ENCODE results near the gene TMEM200A. TPM values are rescaled to one million over a fixed set of nuclear protein-coding genes. Genes with fewer than 3 reads are reported as not detected.
A peak's percentile ranks its signal among the peaks of the same experiment; 100 is the strongest.
"Not testable (repeated sequence)": the region's sequence is repeated elsewhere in the genome, so short reads cannot be mapped to it uniquely, and the experiment has no call there.

Gene TMEM200A
- 0.13 TPM in 1 of 2 replicates, not detected in the other for total RNA-seq (2014; rRNA removed; shearing (Covaris generic); ENCODE audit: low replicate concordance)

DNA sequence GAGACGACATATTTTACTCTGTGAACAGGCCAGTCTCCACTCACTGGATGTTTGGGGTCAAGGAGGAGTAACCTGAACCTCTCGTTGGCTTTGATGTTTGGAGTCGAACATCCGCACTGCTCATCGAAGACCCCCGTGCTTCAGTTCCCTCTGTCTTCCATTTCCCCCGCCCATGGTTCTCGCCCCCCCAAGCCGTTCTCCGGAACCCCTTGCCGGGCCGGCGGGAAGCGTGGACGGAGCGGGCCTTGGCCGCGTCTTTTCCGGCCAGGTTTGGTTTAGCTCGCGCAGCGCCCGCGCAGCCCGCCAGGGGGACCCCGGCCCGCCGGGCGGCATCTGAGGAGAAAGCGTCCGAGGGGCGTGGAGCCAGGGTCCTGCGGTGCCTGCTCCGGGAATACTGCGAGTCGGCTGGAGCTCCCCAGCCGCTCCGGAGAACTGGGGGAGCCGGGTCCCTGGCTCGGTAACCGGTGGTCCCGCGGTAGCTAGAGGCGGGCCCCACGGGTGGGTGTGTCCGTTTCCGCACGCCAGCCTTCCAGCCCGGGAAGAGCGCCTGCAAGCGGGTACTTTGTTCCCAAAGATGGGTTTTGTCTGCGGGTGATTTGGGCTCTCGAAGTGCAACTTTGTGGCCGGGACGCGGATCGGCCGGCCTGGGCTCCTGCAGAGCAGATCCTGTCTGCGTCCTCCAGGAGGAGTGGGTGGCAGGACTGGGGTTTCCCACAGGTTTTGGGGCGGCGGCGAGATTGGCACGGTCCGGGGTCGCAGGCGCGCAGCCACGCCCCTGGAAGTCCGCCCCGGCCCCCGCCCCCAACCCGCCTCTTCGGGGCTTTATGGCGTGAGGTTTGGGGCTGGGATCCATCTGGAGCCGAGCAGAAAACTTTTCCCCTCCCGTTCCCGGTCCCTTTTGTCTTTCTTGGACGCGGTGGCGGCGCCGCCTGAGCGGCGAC is at the start of gene TMEM200A:
Gene TMEM200A (plus strand): TSS at position 852 of the 941 bp plus-strand sequence. CDS start 74,406 bp downstream, outside the sequence.
- no peaks in the 10 kb centered on the region for H3K9me3 ChIP-seq
- DNase-seq = peak; percentile 67

DNA sequence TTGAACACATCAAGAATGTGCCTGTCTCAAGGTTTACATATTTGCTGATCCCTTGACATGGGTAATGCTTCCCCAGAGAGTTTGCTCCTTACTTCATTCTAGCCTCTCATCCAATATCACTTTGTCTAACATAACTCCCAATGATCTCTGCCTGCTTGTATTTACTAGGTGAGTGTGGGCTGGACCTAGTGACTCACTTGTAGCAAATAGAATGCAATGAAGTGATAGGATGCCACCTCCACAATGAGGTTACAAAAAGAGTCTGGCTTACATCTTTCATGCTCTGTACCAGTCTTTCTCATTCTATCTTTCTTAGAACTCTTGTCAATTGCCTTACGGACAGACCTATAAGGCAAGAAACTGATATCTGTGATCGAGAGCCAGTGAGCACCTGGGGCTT is 44.9 kb upstream of the TMEM200A start:
- Histone ChIP-seq H3K36me3 (no peaks in the 10 kb centered on the region), H3K27me3 (no peaks in the 10 kb centered on the region), H3K4me3 (no peak overlapping the region), H3K9me3 (no peaks in the 10 kb centered on the region)
- DNase-seq = no peak

More for the DNA sequence above, at the start of gene TMEM200A:
- H3K27me3 ChIP-seq = peaks cover 26% of the 10 kb centered on the region
- H3K4me3 ChIP-seq = peak within 1 kb of the TSS; percentile 50
- H3K36me3 ChIP-seq = no peaks in the 10 kb centered on the region

DNA sequence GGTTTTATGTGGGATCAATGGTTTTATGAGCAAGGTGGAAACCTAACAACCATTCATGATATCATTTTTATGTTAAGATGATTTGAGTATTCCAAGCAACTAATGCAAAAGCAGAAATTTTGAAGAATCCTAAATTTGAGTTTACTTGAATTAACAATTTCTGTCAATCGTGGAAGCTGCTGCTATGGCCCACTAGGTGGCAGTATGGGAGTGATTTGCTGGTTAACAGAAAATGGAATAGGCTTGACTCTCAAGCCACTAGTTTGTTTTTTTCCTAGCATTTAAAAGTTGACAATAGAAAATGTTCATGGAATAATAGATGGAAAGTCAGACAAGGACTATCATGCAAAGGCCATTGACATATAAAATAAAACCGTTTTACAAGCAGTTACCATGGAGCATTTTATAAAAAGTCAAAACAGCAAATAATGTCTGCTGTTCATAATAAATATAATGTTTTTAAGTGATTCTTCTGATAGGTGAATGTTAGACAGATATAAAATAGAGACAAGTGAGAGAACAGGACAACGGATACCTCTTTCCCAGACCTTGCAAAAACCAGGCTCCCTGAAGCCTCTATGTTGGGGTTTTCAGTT is 43.0 kb upstream of the TMEM200A start:
- H3K27me3 ChIP-seq = no peaks in the 10 kb centered on the region
- H3K9me3 ChIP-seq = no peaks in the 10 kb centered on the region
- no peak overlapping the region for H3K4me3 ChIP-seq
- no peaks in the 10 kb centered on the region for H3K36me3 ChIP-seq
- peak; percentile 16 for DNase-seq

DNA sequence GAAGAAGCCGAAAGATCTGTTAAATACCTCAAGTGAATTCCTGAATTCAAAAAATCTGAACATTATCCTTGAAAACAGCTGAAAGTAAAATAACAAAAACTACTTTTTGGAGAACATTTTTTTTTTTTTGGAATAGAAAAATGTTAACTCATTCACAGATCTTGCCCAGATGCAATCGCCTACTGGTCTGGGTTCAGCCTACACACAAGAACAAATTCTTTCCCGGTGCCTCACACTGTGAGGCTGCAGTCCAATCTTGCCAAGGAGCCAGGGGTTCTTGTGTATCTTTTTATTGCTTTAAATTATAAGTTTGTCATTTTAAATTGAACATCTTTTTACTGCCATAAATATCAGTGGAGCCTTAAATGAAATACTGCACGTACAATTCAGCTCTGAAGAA is 41.2 kb upstream of the TMEM200A start:
- H3K4me3 ChIP-seq = no peak overlapping the region
- peak; percentile 80 for DNase-seq

DNA sequence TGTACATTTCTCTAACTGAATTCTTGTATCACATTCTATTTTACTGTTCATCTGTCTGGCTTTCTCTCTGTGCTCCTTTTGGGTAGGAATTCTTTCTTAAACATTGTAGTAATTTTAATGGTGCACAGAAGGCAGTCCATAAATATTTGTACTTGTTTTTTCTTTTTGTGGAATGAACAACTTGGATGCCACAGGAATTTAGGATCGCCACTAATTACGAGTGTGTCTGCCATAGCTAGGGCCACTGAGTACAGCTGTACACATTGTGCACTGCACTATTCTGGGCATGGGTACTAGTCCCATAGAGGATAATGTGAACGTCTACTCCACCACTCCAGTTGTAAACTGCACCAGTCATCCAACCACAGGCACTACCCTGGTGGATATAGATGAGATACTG is 39.3 kb upstream of the TMEM200A start:
- DNase-seq = no peak

More for the DNA sequence above, 41.2 kb upstream of the TMEM200A start:
- Histone ChIP-seq H3K9me3 (no peaks in the 10 kb centered on the region), H3K27me3 (no peaks in the 10 kb centered on the region), H3K36me3 (no peaks in the 10 kb centered on the region)

DNA sequence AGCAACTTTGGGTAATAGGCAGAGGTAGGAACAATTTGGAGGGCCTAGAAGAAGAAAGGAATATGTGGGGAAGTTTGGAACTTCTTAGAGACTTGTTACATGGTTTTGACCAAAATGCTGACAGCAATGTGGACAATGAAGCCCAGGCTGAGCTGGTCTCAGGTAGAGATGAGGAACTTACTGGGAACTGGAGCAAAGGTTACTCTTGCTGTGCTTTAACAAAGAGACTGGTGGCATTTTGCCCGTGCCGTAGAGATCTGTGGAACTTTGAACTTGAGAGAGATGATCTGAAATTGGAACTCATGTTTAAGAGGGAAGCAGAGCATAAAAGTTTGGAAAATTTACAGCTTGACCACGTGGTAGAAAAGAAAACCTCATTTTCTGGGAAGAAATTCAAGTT is 28.3 kb upstream of the TMEM200A start:
- H3K36me3 ChIP-seq = no peaks in the 10 kb centered on the region
- no peaks in the 10 kb centered on the region for H3K27me3 ChIP-seq
- H3K4me3 ChIP-seq = no peak overlapping the region
- H3K9me3 ChIP-seq = no peaks in the 10 kb centered on the region
- DNase-seq = no peak

More for the DNA sequence above, 39.3 kb upstream of the TMEM200A start:
- H3K36me3 ChIP-seq = no peaks in the 10 kb centered on the region
- H3K9me3 ChIP-seq = no peaks in the 10 kb centered on the region
- H3K27me3 ChIP-seq = no peaks in the 10 kb centered on the region
- H3K4me3 ChIP-seq = no peak overlapping the region

DNA sequence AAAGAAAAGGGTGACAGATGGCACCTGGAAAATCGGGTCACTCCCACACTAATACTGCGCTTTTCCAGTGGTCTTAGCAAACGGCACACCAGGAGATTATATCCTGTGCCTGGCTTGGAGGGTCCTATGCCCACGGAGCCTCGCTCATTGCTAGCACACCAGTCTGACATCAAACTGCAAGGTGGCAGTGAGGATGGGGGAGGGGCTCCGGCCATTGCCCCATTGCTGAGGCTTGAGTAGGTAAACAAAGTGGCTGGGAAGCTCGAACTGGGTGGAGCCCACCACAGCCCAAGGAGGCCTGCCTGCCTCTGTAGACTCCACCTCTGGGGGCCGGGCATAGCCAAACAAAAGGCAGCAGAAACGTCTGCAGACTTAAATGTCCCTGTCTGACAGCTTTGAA is 19.5 kb upstream of the TMEM200A start:
- H3K36me3 ChIP-seq, H3K9me3 ChIP-seq, DNase-seq, H3K27me3 ChIP-seq, H3K4me3 ChIP-seq: not testable (repeated sequence)

DNA sequence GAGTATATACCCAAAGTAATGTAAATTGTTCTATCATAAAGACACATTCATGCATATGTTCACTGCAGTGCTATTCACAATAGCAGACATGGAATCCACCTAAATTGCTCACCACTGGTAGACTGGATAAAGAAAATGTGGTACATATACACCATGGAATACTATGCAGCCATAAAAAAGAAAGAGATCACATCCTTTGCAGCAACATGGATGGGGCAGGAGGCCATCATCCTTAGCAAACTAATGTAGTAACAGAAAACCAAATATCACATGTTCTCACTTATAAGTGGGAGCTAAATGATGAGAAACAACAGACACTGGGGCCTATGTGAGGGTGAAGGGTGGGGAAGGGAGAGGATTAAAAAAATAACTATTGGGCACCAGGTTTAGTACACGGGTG is 11.5 kb upstream of the TMEM200A start:
- no peak for DNase-seq
- Histone ChIP-seq H3K27me3 (no peaks in the 10 kb centered on the region; the same call in 1 of the 2 replicates), H3K4me3 (no peak overlapping the region), H3K36me3 (no peaks in the 10 kb centered on the region), H3K9me3 (peaks cover 3% of the 10 kb centered on the region; the same call in 1 of the 2 replicates)

DNA sequence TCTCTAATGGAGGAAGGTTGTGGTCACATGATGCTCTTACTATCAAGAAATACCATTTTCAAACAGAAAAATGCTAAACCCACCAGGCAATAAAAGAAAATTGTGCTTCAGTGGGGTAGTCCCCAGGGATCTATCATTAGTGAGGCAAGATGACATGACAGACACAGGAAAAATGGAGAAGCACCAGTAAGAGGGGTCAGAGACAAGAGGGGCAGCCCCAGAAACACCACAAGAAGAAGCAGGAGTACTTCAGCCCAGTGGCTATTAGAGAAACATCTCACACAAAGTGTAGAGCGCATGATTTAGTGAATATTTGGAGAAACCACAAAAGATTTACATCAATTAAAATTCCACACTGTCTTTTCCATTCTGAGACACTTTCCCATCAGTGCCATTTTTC is 10.2 kb upstream of the TMEM200A start:
- Histone ChIP-seq H3K4me3 (no peak overlapping the region), H3K36me3 (no peaks in the 10 kb centered on the region), H3K9me3 (peaks cover 1% of the 10 kb centered on the region; the same call in 1 of the 2 replicates), H3K27me3 (no peaks in the 10 kb centered on the region; the same call in 1 of the 2 replicates)
- no peak for DNase-seq

DNA sequence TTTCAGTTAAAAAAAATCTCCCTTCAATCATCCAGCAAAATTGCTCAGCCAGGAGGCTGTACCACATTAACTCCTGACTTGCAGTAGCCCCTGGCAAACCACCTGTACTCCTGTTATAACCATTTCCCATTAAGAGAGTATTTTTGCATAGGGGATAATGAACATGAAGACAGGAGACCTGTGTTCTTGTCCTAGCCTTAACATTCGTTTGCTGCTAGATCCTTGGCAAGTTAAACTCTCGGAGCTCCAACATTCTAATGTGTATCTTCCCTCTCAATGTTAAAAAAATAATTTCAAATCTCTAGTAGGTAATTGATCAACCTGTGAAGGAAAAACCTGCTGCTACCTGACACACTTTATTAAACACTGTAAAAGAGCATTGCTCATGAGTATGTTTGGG is 8.4 kb upstream of the TMEM200A start:
- Histone ChIP-seq H3K36me3 (no peaks in the 10 kb centered on the region), H3K27me3 (no peaks in the 10 kb centered on the region; the same call in 1 of the 2 replicates), H3K4me3 (no peak overlapping the region), H3K9me3 (no peaks in the 10 kb centered on the region)
- DNase-seq = no peak

DNA sequence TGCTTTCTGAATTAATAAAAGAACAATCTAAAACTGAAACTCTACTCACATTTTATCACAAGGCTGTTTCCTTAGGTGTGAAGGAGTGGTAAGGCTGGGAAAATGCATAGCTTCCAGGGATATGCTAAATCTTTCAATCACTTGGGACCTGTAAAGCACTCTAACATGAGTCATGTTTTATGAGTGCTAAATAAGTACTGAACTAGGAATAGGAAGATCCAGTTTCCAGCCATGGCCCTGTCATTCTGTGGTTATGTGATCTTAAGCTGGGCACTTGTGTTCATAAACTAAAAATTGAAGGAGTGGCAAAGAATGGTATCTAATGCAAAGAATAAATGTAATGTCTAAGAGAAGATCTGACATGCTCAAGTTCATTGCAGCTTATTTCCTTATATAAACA is 6.1 kb upstream of the TMEM200A start:
- Histone ChIP-seq H3K4me3 (no peak overlapping the region), H3K9me3 (no peaks in the 10 kb centered on the region), H3K36me3 (no peaks in the 10 kb centered on the region), H3K27me3 (no peaks in the 10 kb centered on the region; the same call in 1 of the 2 replicates)
- DNase-seq = no peak

DNA sequence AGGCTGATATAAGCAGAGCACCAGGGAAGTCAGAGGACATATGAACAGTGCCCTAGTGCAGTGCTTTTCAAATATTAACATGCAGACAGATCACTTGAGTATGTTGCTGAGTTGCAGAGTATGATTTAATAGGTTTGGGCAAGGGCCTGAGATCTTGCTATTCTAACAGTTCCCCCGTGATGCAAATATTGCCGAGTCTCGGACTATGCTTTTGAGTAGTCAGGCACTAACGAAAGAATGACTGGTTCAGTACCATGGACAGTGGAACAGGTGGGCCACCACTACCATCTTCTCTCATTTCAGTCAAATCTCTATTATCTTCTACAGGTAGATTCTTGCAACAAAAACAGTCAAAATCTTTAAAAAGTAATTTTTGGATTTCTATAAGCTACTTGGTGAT is 3.7 kb upstream of the TMEM200A start:
- DNase-seq = no peak
- H3K9me3 ChIP-seq = no peaks in the 10 kb centered on the region
- no peaks in the 10 kb centered on the region for H3K36me3 ChIP-seq
- no peak overlapping the region for H3K4me3 ChIP-seq
- H3K27me3 ChIP-seq = peaks cover 9% of the 10 kb centered on the region

DNA sequence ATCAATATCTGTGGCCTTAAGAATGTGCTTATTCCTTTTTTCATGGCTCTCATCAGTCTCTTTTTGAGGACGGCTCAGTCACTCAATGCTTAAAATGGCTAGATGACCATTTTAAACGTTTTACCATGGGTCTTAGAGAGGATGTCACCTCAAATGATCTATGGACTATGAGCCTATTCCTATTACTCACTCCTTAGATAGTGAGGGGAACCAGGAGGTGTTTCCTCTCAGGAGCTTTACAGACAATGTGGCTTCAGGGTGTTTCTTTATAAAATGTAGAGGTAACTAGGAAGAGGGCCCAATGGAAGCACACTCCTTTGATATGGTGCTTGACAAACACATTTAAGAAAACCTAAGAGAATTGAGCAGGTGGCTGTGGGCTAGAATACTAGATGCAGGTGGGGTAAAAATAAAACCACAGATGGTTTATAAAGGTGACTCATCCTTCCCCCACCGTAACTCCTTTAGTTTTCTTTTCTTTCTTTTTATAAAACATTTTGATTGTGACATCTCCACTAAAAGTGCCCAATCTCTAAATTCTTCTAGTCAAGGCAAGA is 1.5 kb upstream of the TMEM200A start:
- DNase-seq = no peak

DNA sequence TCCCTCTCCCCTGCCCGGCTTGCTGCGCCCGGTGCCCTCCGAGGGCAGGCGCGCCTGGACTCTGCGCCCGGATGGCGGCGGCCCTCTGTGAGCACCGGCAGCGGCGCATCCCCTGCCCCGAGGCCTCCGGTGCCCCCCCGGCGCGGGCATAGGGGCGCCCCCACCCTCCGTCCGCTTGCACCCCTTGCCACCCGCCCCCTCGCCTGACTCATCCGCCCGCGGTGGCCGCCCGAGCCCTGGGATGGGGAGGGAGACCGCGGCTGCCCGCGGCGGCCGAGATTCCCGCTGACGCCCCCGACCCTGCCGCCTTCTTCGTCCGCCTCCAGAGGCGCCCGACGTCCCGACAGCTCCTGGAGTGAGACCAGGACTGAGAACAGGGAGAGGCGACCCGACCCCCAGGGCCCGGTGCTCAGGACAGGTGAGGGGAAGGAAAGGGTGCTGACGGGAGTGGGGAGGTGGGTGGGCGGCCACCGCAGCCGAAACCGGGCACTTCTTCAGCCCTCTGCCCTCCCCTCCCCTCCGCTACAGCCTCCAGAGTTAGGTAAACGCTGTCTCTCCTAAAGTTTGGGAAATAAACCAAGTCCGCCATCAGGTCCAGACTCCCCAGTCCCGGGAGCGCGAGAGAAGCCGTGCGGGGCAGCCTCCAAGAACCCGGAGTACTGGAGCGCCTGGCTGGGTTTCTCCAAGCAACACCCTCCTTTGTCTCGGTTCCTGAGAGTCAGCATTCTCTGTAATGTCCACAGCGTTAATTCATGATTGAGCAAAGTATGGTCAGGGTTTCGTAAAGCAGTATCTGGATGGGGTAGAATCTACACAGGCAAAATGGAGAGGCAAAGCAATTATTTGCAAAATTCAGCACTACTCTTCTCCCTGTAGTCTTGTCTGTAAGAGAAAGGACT is 539 bp downstream of the TMEM200A start:
- peak overlapping the region; percentile 50 for H3K4me3 ChIP-seq
- no peaks in the 10 kb centered on the region for H3K9me3 ChIP-seq
- no peaks in the 10 kb centered on the region for H3K36me3 ChIP-seq
- H3K27me3 ChIP-seq = peaks cover 26% of the 10 kb centered on the region
- DNase-seq = peak; percentile 64

More for the DNA sequence above, 1.5 kb upstream of the TMEM200A start:
- Histone ChIP-seq H3K36me3 (no peaks in the 10 kb centered on the region), H3K9me3 (no peaks in the 10 kb centered on the region), H3K4me3 (no peak overlapping the region), H3K27me3 (peaks cover 26% of the 10 kb centered on the region)

DNA sequence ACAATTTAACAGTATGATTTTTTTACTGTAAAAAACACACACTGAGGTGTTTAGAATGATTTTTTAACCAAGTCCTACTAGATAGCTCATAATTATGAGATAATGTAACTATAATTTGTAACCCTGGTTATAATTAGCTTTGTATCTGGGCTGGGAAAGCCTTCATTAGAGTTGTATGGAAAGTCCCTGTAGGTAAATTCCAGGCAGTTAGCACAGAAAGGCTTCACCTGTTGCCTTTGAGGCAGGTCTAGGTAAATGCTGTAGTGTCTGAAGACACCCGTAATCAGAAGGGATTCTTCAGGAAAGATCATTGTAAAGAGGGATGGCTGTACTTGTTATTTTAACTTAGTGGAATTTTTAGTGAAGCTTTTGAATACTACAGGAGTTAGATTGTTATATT is 1.9 kb downstream of the TMEM200A start:
- DNase-seq = no peak
- H3K4me3 ChIP-seq = no peak overlapping the region

DNA sequence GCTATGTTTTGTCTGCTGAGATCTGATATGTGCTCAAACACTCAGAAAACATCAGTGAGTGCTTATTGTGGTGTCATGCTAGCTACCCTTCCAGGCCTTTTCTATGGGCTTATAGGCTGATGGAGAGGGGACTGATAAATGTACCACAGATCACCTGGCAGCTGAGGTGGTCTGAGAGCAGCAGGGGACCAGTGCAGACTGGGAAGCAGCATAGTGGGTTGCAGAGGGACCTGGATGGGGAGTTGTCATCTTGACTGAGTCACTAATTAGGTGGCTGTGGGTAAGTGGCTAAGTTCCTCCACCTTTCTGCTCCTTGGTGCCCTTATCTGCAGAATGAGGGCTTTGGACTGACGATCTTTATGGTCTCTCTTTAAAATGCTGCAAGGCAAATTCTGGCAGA is 2.8 kb downstream of the TMEM200A start:
- Histone ChIP-seq H3K27me3 (peaks cover 26% of the 10 kb centered on the region), H3K36me3 (no peaks in the 10 kb centered on the region), H3K4me3 (no peak overlapping the region), H3K9me3 (no peaks in the 10 kb centered on the region)
- DNase-seq = no peak

More for the DNA sequence above, 1.9 kb downstream of the TMEM200A start:
- no peaks in the 10 kb centered on the region for H3K36me3 ChIP-seq
- H3K9me3 ChIP-seq = no peaks in the 10 kb centered on the region
- peaks cover 26% of the 10 kb centered on the region for H3K27me3 ChIP-seq
